SW480 (cell line): ENCODE data around the gene LRRC8C.
"Not testable (repeated sequence)": the region's sequence is repeated elsewhere in the genome, so short reads cannot be mapped to it uniquely, and the experiment has no call there.

Experiments
- DNase-seq: peaks from one replicate; pipeline ENCODE4 v3.0.0-alpha.2; 2016; ENCODE audit warnings: low spot score

Gene LRRC8C

GRCh38 chr1:89632657-89633247 lies at the start of gene LRRC8C:
Gene LRRC8C, plus strand, starts transcription at chr1:89633120. Its CDS starts 53,354 bp downstream, at chr1:89686474.
- peak; percentile 59 for DNase-seq

- DNase-seq, result no peak
These were observed 48.7 kb upstream of the LRRC8C start for GRCh38 chr1:89584211-89584610.

GRCh38 chr1:89584781-89585180 lies 48.1 kb upstream of the LRRC8C start:
- DNase-seq, result no peak

- peak; percentile 50 for DNase-seq
These were observed 45.2 kb upstream of the LRRC8C start for GRCh38 chr1:89587729-89588161.

GRCh38 chr1:89588480-89588879 lies 44.4 kb upstream of the LRRC8C start:
- no peak for DNase-seq

GRCh38 chr1:89589515-89589914 lies 43.4 kb upstream of the LRRC8C start:
- no peak for DNase-seq

GRCh38 chr1:89590341-89591080 lies 42.4 kb upstream of the LRRC8C start:
- no peak for DNase-seq

- not testable (repeated sequence) for DNase-seq
These were observed 40.0 kb upstream of the LRRC8C start for GRCh38 chr1:89592861-89593302.

GRCh38 chr1:89594096-89594740 lies 38.7 kb upstream of the LRRC8C start:
- DNase-seq, result no peak

GRCh38 chr1:89596698-89597097 lies 36.2 kb upstream of the LRRC8C start:
- no peak for DNase-seq

GRCh38 chr1:89598450-89599331 lies 34.2 kb upstream of the LRRC8C start:
- peak; percentile 52 for DNase-seq

- DNase-seq, result no peak
These were observed 33.6 kb upstream of the LRRC8C start for GRCh38 chr1:89599332-89599630.

GRCh38 chr1:89600451-89601224 lies 32.3 kb upstream of the LRRC8C start:
- DNase-seq, result no peak

GRCh38 chr1:89602871-89603404 lies 30.0 kb upstream of the LRRC8C start:
- DNase-seq, result no peak

- DNase-seq, result no peak
These were observed 29.1 kb upstream of the LRRC8C start for GRCh38 chr1:89603651-89604413.

GRCh38 chr1:89604414-89604735 lies 28.5 kb upstream of the LRRC8C start:
- no peak for DNase-seq

GRCh38 chr1:89605692-89606091 lies 27.2 kb upstream of the LRRC8C start:
- DNase-seq, result peak; percentile 82

- DNase-seq, result no peak
These were observed 26.5 kb upstream of the LRRC8C start for GRCh38 chr1:89606227-89606980.

GRCh38 chr1:89607156-89607555 lies 25.8 kb upstream of the LRRC8C start:
- DNase-seq, result no peak
